HG02973 (cell line): ENCODE data around the gene TBC1D1.
"Not testable (repeated sequence)": the region's sequence is repeated elsewhere in the genome, so short reads cannot be mapped to it uniquely, and the experiment has no call there.

Experiments
- ATAC-seq: cut with Tn5 transposase; IDR thresholded peaks from one replicate; pipeline ENCODE4 v1.9.1; 2021; ENCODE audit warnings: moderate library complexity; ENCODE audit not compliant: unreplicated experiment

Gene TBC1D1

GRCh38 chr4:37960679-37961450 lies 70.0 kb downstream of the TBC1D1 start:
- no peak for ATAC-seq

GRCh38 chr4:37964734-37965457 lies 74.0 kb downstream of the TBC1D1 start:
- no peak for ATAC-seq

GRCh38 chr4:37966044-37966443 lies 75.2 kb downstream of the TBC1D1 start:
- ATAC-seq = no peak

- ATAC-seq = no peak
Observed at GRCh38 chr4:37967736-37968135, 76.9 kb downstream of the TBC1D1 start.

- ATAC-seq = no peak
Observed at GRCh38 chr4:37968747-37969146, 77.9 kb downstream of the TBC1D1 start.

- no peak for ATAC-seq
Observed at GRCh38 chr4:37970702-37971101, 79.8 kb downstream of the TBC1D1 start.

- ATAC-seq = no peak
Observed at GRCh38 chr4:37971202-37971601, 80.3 kb downstream of the TBC1D1 start.

- ATAC-seq = no peak
Observed at GRCh38 chr4:37973441-37973840, 82.6 kb downstream of the TBC1D1 start.

- not testable (repeated sequence) for ATAC-seq
Observed at GRCh38 chr4:37975321-37975822, 84.5 kb downstream of the TBC1D1 start.

GRCh38 chr4:37976507-37976906 lies 85.6 kb downstream of the TBC1D1 start:
- no peak for ATAC-seq

- ATAC-seq = peak; percentile 72
Observed at GRCh38 chr4:37976991-37977470, 86.1 kb downstream of the TBC1D1 start.

GRCh38 chr4:37977471-37978247 lies 86.8 kb downstream of the TBC1D1 start:
- ATAC-seq = peak; percentile 43

GRCh38 chr4:37978248-37978924 lies 87.5 kb downstream of the TBC1D1 start:
- peak; percentile 19 for ATAC-seq

GRCh38 chr4:37980246-37980645 lies 89.4 kb downstream of the TBC1D1 start:
- no peak for ATAC-seq

GRCh38 chr4:37981425-37981824 lies 90.5 kb downstream of the TBC1D1 start:
- no peak for ATAC-seq

- no peak for ATAC-seq
Observed at GRCh38 chr4:37981844-37982720, 91.2 kb downstream of the TBC1D1 start.

- no peak for ATAC-seq
Observed at GRCh38 chr4:37982736-37983135, 91.9 kb downstream of the TBC1D1 start.

GRCh38 chr4:37983951-37984350 lies 93.1 kb downstream of the TBC1D1 start:
- ATAC-seq = no peak

GRCh38 chr4:37985730-37986275 lies 94.9 kb downstream of the TBC1D1 start:
- no peak for ATAC-seq
